Glutamatergic neuron (in vitro differentiated cells): Measurements from ENCODE around the gene RAI2. TPM values are rescaled to one million over a fixed set of nuclear protein-coding genes. Genes with fewer than 3 reads are reported as not detected.

Experiments
- DNase-seq: peaks from one replicate; pipeline ENCODE4 v3.0.0; 2022
- H3K27ac Mint-ChIP-seq: one replicate; pipeline ENCODE4 v1.8.0; 2020; ENCODE audit warnings: mild to moderate bottlenecking, mixed read lengths, inconsistent platforms; ENCODE audit not compliant: unreplicated experiment
- H3K27me3 Mint-ChIP-seq: one replicate; pipeline ENCODE4 v1.8.0; 2020; ENCODE audit warnings: mild to moderate bottlenecking, moderate library complexity, mixed read lengths, inconsistent platforms; ENCODE audit not compliant: unreplicated experiment
- H3K36me3 Mint-ChIP-seq: one replicate; pipeline ENCODE4 v1.8.0; 2020; ENCODE audit warnings: mild to moderate bottlenecking, mixed read lengths, inconsistent platforms; ENCODE audit not compliant: unreplicated experiment
- H3K4me1 Mint-ChIP-seq: one replicate; pipeline ENCODE4 v1.8.0; 2020; ENCODE audit warnings: mild to moderate bottlenecking, low read depth, mixed read lengths, inconsistent platforms; ENCODE audit not compliant: unreplicated experiment
- H3K4me3 Mint-ChIP-seq: one replicate; pipeline ENCODE4 v1.8.0; 2020; ENCODE audit warnings: mild to moderate bottlenecking, mixed read lengths, inconsistent platforms; ENCODE audit not compliant: unreplicated experiment
- H3K9me3 Mint-ChIP-seq: one replicate; pipeline ENCODE4 v1.8.0; 2020; ENCODE audit warnings: mild to moderate bottlenecking, moderate library complexity, mixed read lengths, inconsistent platforms; ENCODE audit not compliant: unreplicated experiment
- total RNA-seq: library from RNA; stranded (reverse); fragmentation: NEBNext Ultra II Directional; extraction: Animal tissue kit (Norgen Biotek cat#: 25700); gene quantifications from one replicate; pipeline ENCODE4 v1.2.1, GENCODE V29; 2021; ENCODE audit not compliant: unreplicated experiment
- TF ChIP-seq, protein P1 (sequence below): fragments of 200-600 bp; sonication (generic); IDR thresholded peaks from one replicate; pipeline ENCODE4 v1.5.0; 2021; ENCODE audit not compliant: partially characterized antibody, unreplicated experiment

Gene RAI2
- total RNA-seq, 1 donor from 2014 or later: 1.4 TPM

- Mint-ChIP-seq H3K9me3 (no peaks in the 10 kb centered on the region), H3K4me3 (no peak overlapping the region), H3K27ac (no peak overlapping the region), H3K36me3 (no peaks in the 10 kb centered on the region), H3K4me1 (no peaks in the 10 kb centered on the region), H3K27me3 (no peaks in the 10 kb centered on the region)
- TF ChIP-seq, protein P1, sequence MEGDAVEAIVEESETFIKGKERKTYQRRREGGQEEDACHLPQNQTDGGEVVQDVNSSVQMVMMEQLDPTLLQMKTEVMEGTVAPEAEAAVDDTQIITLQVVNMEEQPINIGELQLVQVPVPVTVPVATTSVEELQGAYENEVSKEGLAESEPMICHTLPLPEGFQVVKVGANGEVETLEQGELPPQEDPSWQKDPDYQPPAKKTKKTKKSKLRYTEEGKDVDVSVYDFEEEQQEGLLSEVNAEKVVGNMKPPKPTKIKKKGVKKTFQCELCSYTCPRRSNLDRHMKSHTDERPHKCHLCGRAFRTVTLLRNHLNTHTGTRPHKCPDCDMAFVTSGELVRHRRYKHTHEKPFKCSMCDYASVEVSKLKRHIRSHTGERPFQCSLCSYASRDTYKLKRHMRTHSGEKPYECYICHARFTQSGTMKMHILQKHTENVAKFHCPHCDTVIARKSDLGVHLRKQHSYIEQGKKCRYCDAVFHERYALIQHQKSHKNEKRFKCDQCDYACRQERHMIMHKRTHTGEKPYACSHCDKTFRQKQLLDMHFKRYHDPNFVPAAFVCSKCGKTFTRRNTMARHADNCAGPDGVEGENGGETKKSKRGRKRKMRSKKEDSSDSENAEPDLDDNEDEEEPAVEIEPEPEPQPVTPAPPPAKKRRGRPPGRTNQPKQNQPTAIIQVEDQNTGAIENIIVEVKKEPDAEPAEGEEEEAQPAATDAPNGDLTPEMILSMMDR: peak; percentile 16
- DNase-seq: no peak
These were observed 56.0 kb downstream of the RAI2 start for GRCh38 chrX:17805120-17805519.

- H3K4me3 Mint-ChIP-seq: no peak overlapping the region
- TF ChIP-seq, protein P1: no peak
- no peak overlapping the region for H3K27ac Mint-ChIP-seq
- H3K36me3 Mint-ChIP-seq: no peaks in the 10 kb centered on the region
- DNase-seq: no peak
- H3K27me3 Mint-ChIP-seq: no peaks in the 10 kb centered on the region
- H3K9me3 Mint-ChIP-seq: no peaks in the 10 kb centered on the region
- H3K4me1 Mint-ChIP-seq: no peaks in the 10 kb centered on the region
These were observed 57.6 kb downstream of the RAI2 start for GRCh38 chrX:17803449-17803848.

DNA sequence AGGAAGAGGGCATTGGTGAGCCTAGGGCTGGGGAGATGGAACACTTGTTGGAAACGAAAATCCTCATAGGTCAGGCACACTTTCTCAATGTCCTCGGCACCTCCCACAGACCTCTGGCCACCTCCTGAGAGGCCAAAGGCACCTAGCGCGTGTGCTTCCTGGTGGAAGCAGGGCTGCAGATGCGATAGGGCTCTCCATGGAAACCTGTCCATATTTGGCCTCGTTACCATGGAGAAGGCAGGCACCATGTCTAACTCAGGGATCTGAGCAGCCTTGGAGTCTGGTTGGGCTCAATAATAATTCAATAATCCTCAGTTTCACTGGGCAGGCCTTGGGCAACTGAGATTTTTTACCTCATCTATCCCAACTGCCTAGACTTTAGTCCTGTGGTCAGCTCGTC, 58.3 kb downstream of the RAI2 start:
- no peaks in the 10 kb centered on the region for H3K4me1 Mint-ChIP-seq
- H3K36me3 Mint-ChIP-seq: no peaks in the 10 kb centered on the region
- H3K27ac Mint-ChIP-seq: no peak overlapping the region
- H3K9me3 Mint-ChIP-seq: no peaks in the 10 kb centered on the region
- no peak for DNase-seq
- no peaks in the 10 kb centered on the region for H3K27me3 Mint-ChIP-seq
- TF ChIP-seq, protein P1: no peak
- no peak overlapping the region for H3K4me3 Mint-ChIP-seq

GRCh38 chrX:17801431-17801830, 59.7 kb downstream of the RAI2 start:
- TF ChIP-seq, protein P1: no peak
- DNase-seq: no peak
- Mint-ChIP-seq H3K4me3 (no peak overlapping the region), H3K4me1 (no peaks in the 10 kb centered on the region), H3K9me3 (no peaks in the 10 kb centered on the region), H3K27ac (no peak overlapping the region), H3K36me3 (no peaks in the 10 kb centered on the region), H3K27me3 (no peaks in the 10 kb centered on the region)

GRCh38 chrX:17798921-17799320, 62.2 kb downstream of the RAI2 start:
- H3K9me3 Mint-ChIP-seq: no peaks in the 10 kb centered on the region
- no peak overlapping the region for H3K27ac Mint-ChIP-seq
- H3K4me3 Mint-ChIP-seq: no peak overlapping the region
- DNase-seq: no peak
- no peaks in the 10 kb centered on the region for H3K36me3 Mint-ChIP-seq
- TF ChIP-seq, protein P1: no peak
- no peaks in the 10 kb centered on the region for H3K27me3 Mint-ChIP-seq
- no peaks in the 10 kb centered on the region for H3K4me1 Mint-ChIP-seq
